ENCODE measurements around the gene SMC1A. TPM values are rescaled to one million over a fixed set of nuclear protein-coding genes. Genes with fewer than 3 reads are reported as not detected.
A peak's percentile ranks its signal among the peaks of the same experiment; 100 is the strongest.

SMC1A gene
- total RNA-seq, 4 donors from 2014 or later, result 32.8 to 52.0 (median 36.5) TPM

GRCh38 chrX:53452812-53453211, 30.4 kb upstream of the SMC1A start:
- no peak for DNase-seq (ENCODE audit: extremely low spot score)
- no peaks in the 10 kb centered on the region for H3K36me3 ChIP-seq
- no peak overlapping the region for H3K27ac ChIP-seq (replicated peaks in 1 of 4)
- H3K9me3 ChIP-seq, result no peaks in the 10 kb centered on the region
- no peaks in the 10 kb centered on the region for H3K4me1 ChIP-seq
- intact Hi-C loops (cut with DNase I), result no loop called here
- H3K27me3 ChIP-seq, result peaks cover 0 to 7% (median 0%) of the 10 kb centered on the region in 4 donors
- TF ChIP-seq CTCF (IDR thresholded peaks at IDR 0.05) (no peak), POLR2A (IDR thresholded peaks at IDR 0.05; ENCODE audit: low read depth) (no peak), POLR2AphosphoS5 (IDR thresholded peaks at IDR 0.05) (no peak), EP300 (IDR thresholded peaks at IDR 0.05) (no peak)
- H3K4me3 ChIP-seq, result no peak overlapping the region

DNA sequence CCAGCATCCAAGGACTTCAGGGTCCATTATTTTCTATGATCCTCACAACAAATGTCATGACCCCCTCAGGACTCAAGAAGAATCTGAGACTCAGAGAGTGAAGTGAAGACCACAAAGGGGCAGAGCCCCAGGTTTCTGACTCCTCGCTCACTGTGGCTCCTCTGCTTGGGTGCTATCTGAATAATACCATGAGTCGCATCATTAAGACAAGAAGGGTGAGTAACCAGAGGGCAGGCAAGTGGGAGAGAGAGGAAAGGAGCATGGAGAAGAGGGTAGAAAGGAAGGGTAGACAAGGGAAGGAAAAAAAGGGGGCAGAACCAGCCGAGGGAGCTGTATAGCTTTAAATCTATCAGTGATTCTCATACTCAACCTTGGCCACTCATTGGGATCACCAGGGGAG, 27.2 kb upstream of the SMC1A start:
- H3K9me3 ChIP-seq, result no peaks in the 10 kb centered on the region
- no peak for TF ChIP-seq POLR2A (IDR thresholded peaks at IDR 0.05; ENCODE audit: low read depth)
- no peak for TF ChIP-seq CTCF (IDR thresholded peaks at IDR 0.05)
- TF ChIP-seq EP300 (IDR thresholded peaks at IDR 0.05), result no peak
- TF ChIP-seq POLR2AphosphoS5 (IDR thresholded peaks at IDR 0.05), result no peak
- no peaks in the 10 kb centered on the region for H3K4me1 ChIP-seq
- no peaks in the 10 kb centered on the region for H3K36me3 ChIP-seq
- intact Hi-C loops (cut with DNase I), result no loop called here
- no peak overlapping the region for H3K27ac ChIP-seq (replicated peaks in 1 of 4)
- no peak for DNase-seq (ENCODE audit: extremely low spot score)
- H3K27me3 ChIP-seq, result no peaks in the 10 kb centered on the region
- H3K4me3 ChIP-seq, result no peak overlapping the region
- WGBS, result 74% methylated on average over 3 of the region's 3 CpGs

DNA sequence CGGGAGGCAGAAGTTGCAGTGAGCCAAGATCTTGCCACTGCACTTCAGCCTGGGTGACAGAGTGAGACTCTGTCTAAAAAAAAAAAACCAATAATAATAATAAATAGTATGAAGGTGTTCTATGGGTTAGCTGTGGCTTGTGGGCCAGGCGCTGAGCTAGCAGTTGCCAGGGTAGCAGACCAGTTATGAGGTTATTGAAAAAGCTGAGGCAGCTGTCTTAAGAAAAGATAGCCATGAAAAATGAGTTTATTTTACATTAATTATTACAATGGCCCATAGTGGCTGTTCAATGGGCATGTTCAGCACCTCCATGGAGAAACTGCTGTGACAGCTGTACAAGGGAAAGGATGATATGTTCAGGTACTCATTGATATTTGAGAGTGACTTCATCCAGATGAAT, 25.0 kb upstream of the SMC1A start:
- H3K27ac ChIP-seq (replicated peaks in 1 of 4), result no peak overlapping the region
- no peak for TF ChIP-seq EP300 (IDR thresholded peaks at IDR 0.05)
- no peak for TF ChIP-seq POLR2AphosphoS5 (IDR thresholded peaks at IDR 0.05)
- no peak for TF ChIP-seq CTCF (IDR thresholded peaks at IDR 0.05)
- TF ChIP-seq POLR2A (IDR thresholded peaks at IDR 0.05; ENCODE audit: low read depth), result no peak
- no peak overlapping the region for H3K4me3 ChIP-seq
- no peaks in the 10 kb centered on the region for H3K36me3 ChIP-seq
- intact Hi-C loops (cut with DNase I), result no loop called here
- 86% methylated on average over 2 of the region's 2 CpGs for WGBS
- H3K9me3 ChIP-seq, result no peaks in the 10 kb centered on the region
- H3K27me3 ChIP-seq, result no peaks in the 10 kb centered on the region
- no peaks in the 10 kb centered on the region for H3K4me1 ChIP-seq
- no peak for DNase-seq (ENCODE audit: extremely low spot score)

DNA sequence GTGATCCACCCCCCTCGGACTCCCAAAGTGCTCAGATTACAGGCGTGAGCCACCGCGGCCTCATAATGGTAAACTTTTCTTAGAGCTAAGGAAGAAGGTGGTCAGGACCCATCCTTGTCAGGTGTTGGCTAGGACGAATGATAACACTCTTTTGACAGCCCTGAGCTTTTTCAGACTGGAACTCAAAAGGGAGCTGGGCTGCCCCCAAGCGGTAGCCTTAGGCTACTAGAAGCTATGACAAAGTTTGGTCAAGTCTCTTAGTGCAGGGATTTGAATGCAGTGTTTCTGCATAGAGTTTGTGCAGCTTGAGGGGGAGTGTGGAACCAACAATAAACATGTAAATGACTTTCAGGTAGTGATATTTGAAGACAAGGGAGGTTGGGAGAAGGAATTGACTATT, 23.5 kb upstream of the SMC1A start:
- intact Hi-C loops (cut with DNase I), result no loop called here

More for the DNA sequence above, 23.5 kb upstream of the SMC1A start:
- H3K4me3 ChIP-seq, result no peak overlapping the region
- H3K9me3 ChIP-seq, result no peaks in the 10 kb centered on the region
- WGBS, result 13% methylated on average over 6 of the region's 6 CpGs
- H3K27ac ChIP-seq (replicated peaks in 1 of 4), result no peak overlapping the region
- TF ChIP-seq POLR2A (IDR thresholded peaks at IDR 0.05; ENCODE audit: low read depth), result no peak
- peak in 2 of 3 experiments; percentile 28 to 53 for TF ChIP-seq CTCF (IDR thresholded peaks at IDR 0.05)
- no peak for TF ChIP-seq POLR2AphosphoS5 (IDR thresholded peaks at IDR 0.05)
- no peak for DNase-seq (ENCODE audit: extremely low spot score)
- no peaks in the 10 kb centered on the region for H3K27me3 ChIP-seq
- no peaks in the 10 kb centered on the region for H3K36me3 ChIP-seq
- peaks cover 2 to 14% (median 12%) of the 10 kb centered on the region in 4 donors for H3K4me1 ChIP-seq

Measured in esophagus muscularis mucosa (tissue), 4 donors.